Suprapubic skin (tissue), 4 donors: ENCODE results near the gene WDFY4. TPM values are rescaled to one million over a fixed set of nuclear protein-coding genes. Genes with fewer than 3 reads are reported as not detected.

Experiments
- DNase-seq, 2 donors: peaks; one replicate each; pipeline ENCODE4 v3.0.0-alpha.2; 2019; ENCODE audit warnings: low spot score in 2 of 2
- H3K27ac ChIP-seq: fragments of 200-600 bp; sonication (generic); one replicate; pipeline ENCODE4 v1.5.1; 2019
- H3K27me3 ChIP-seq: fragments of 200-600 bp; sonication (generic); one replicate; pipeline ENCODE4 v1.5.1; 2019
- H3K36me3 ChIP-seq: fragments of 200-600 bp; sonication (generic); one replicate; pipeline ENCODE4 v1.5.1; 2019
- H3K4me1 ChIP-seq: fragments of 200-600 bp; sonication (generic); one replicate; pipeline ENCODE4 v1.5.1; 2019
- H3K4me3 ChIP-seq: fragments of 200-600 bp; sonication (generic); one replicate; pipeline ENCODE4 v1.5.1; 2019; ENCODE audit warnings: mild to moderate bottlenecking
- H3K9me3 ChIP-seq: fragments of 200-600 bp; sonication (generic); one replicate; pipeline ENCODE4 v1.5.1; 2019
- CTCF ChIP-seq, 2 donors: fragments of 200-600 bp in 1 of 2; fragments of 450-650 bp in 1 of 2; sonication (generic) in 1 of 2; IDR thresholded peaks; one replicate each; pipeline ENCODE4 v1.5.1; 2016 to 2019; ENCODE audit warnings: antibody characterized with exemption in 2 of 2, mild to moderate bottlenecking in 1 of 2, moderate library complexity in 1 of 2
- EP300 ChIP-seq: sonication (generic); formaldehyde crosslinking; IDR thresholded peaks from one replicate; pipeline ENCODE4 v1.6.1; 2017; ENCODE audit warnings: antibody characterized with exemption
- POLR2A ChIP-seq, 2 donors: fragments of 450-650 bp; IDR thresholded peaks; one replicate each; pipeline ENCODE4 v1.6.1; 2017; ENCODE audit warnings: antibody characterized with exemption in 2 of 2, mild to moderate bottlenecking in 2 of 2, moderate library complexity in 2 of 2
- POLR2AphosphoS5 ChIP-seq, 3 donors: sonication (generic); formaldehyde crosslinking; IDR thresholded peaks; one replicate each; pipeline ENCODE4 v1.6.1; 2017; ENCODE audit warnings: antibody characterized with exemption in 3 of 3
- WGBS: methylation state at CpG from one replicate; pipeline ENCODE4 v1.1.5; 2018; 5-methylcytosine and 5-hydroxymethylcytosine counted together
- total RNA-seq, 4 donors: library from RNA; depleted of rRNA; stranded (reverse); fragments of >200 nt; gene quantifications; one replicate each; pipeline ENCODE4 v1.1.0, GENCODE V29; 2016

Gene WDFY4
- total RNA-seq, 4 donors from 2014 or later, result 0.57 to 2.9 (median 1.0) TPM

GRCh38 chr10:48806342-48806741 lies 121.7 kb downstream of the WDFY4 start:
- no peaks in the 10 kb centered on the region for H3K36me3 ChIP-seq
- 28% methylated on average over 4 of the region's 4 CpGs for WGBS
- TF ChIP-seq CTCF (IDR thresholded peaks at IDR 0.05), result no peak
- H3K9me3 ChIP-seq, result no peaks in the 10 kb centered on the region
- DNase-seq, result no peak
- no peak overlapping the region for H3K4me3 ChIP-seq
- no peaks in the 10 kb centered on the region for H3K27me3 ChIP-seq
- H3K4me1 ChIP-seq, result peaks cover 16% of the 10 kb centered on the region
- H3K27ac ChIP-seq, result no peak overlapping the region

GRCh38 chr10:48807791-48808470 lies 123.3 kb downstream of the WDFY4 start:
- no peak for TF ChIP-seq CTCF (IDR thresholded peaks at IDR 0.05)
- no peak for TF ChIP-seq EP300
- no peak for TF ChIP-seq POLR2AphosphoS5 (IDR thresholded peaks at IDR 0.05)
- Histone ChIP-seq H3K9me3 (no peaks in the 10 kb centered on the region), H3K27ac (no peak overlapping the region), H3K4me1 (peaks cover 16% of the 10 kb centered on the region), H3K4me3 (no peak overlapping the region), H3K27me3 (no peaks in the 10 kb centered on the region), H3K36me3 (no peaks in the 10 kb centered on the region)
- DNase-seq, result no peak
- WGBS, result 13% methylated on average over 2 of the region's 2 CpGs

- Histone ChIP-seq H3K36me3 (no peaks in the 10 kb centered on the region), H3K27ac (no peak overlapping the region), H3K27me3 (no peaks in the 10 kb centered on the region), H3K4me1 (peaks cover 16% of the 10 kb centered on the region), H3K4me3 (no peak overlapping the region), H3K9me3 (no peaks in the 10 kb centered on the region)
- TF ChIP-seq POLR2A (IDR thresholded peaks at IDR 0.05) (no peak), EP300 (no peak), CTCF (IDR thresholded peaks at IDR 0.05) (no peak), POLR2AphosphoS5 (IDR thresholded peaks at IDR 0.05) (no peak)
- DNase-seq, result no peak
- WGBS, result 87% methylated on average over 2 of the region's 2 CpGs
Observed at GRCh38 chr10:48809261-48809660, 124.6 kb downstream of the WDFY4 start.

GRCh38 chr10:48811461-48811860 lies 126.8 kb downstream of the WDFY4 start:
- no peak for DNase-seq

GRCh38 chr10:48811917-48812316 lies 127.2 kb downstream of the WDFY4 start:
- Histone ChIP-seq H3K27ac (no peak overlapping the region), H3K36me3 (no peaks in the 10 kb centered on the region), H3K4me3 (no peak overlapping the region), H3K9me3 (no peaks in the 10 kb centered on the region), H3K4me1 (no peaks in the 10 kb centered on the region), H3K27me3 (no peaks in the 10 kb centered on the region)
- no peak for DNase-seq
- no peak for TF ChIP-seq POLR2AphosphoS5 (IDR thresholded peaks at IDR 0.05)
- TF ChIP-seq POLR2A (IDR thresholded peaks at IDR 0.05), result no peak
- TF ChIP-seq CTCF (IDR thresholded peaks at IDR 0.05), result no peak
- no peak for TF ChIP-seq EP300
- WGBS, result 89% methylated on average over 4 of the region's 4 CpGs

More at GRCh38 chr10:48811461-48811860, 126.8 kb downstream of the WDFY4 start:
- Histone ChIP-seq H3K4me3 (no peak overlapping the region), H3K36me3 (no peaks in the 10 kb centered on the region), H3K9me3 (no peaks in the 10 kb centered on the region), H3K27me3 (no peaks in the 10 kb centered on the region), H3K4me1 (no peaks in the 10 kb centered on the region), H3K27ac (no peak overlapping the region)
- TF ChIP-seq POLR2A (IDR thresholded peaks at IDR 0.05) (no peak), EP300 (no peak), CTCF (IDR thresholded peaks at IDR 0.05) (no peak), POLR2AphosphoS5 (IDR thresholded peaks at IDR 0.05) (no peak)
- 76% methylated on average over 5 of the region's 5 CpGs for WGBS
